GM12872 (cell line): ENCODE results near the gene ATN1.

Source experiments
- CTCF ChIP-seq: IDR thresholded peaks from 3 replicates; pipeline ENCODE4 v1.5.1; 2011; ENCODE audit warnings: low read depth, mild to moderate bottlenecking, low read length, moderate library complexity; ENCODE audit not compliant: insufficient read depth

ATN1 gene

GRCh38 chr12:6891646-6892001 is 36.1 kb upstream of the ATN1 start:
- no peak for TF ChIP-seq CTCF

- no peak for TF ChIP-seq CTCF
These were observed 33.4 kb upstream of the ATN1 start for GRCh38 chr12:6894321-6894720.

GRCh38 chr12:6896846-6897435 is 30.8 kb upstream of the ATN1 start:
- TF ChIP-seq CTCF = no peak

- no peak for TF ChIP-seq CTCF
These were observed 28.3 kb upstream of the ATN1 start for GRCh38 chr12:6899427-6899826.

GRCh38 chr12:6899837-6900519 is 27.8 kb upstream of the ATN1 start:
- no peak for TF ChIP-seq CTCF

- TF ChIP-seq CTCF = no peak
These were observed 25.3 kb upstream of the ATN1 start for GRCh38 chr12:6902448-6902847.

GRCh38 chr12:6903722-6904121 is 24.0 kb upstream of the ATN1 start:
- TF ChIP-seq CTCF = no peak
